ENCODE measurements around the gene HSP90AA1. TPM values are rescaled to one million over a fixed set of nuclear protein-coding genes. Genes with fewer than 3 reads are reported as not detected.

HSP90AA1 gene
- total RNA-seq, 1 experiment from 2014 or later: 1,216 TPM

DNA sequence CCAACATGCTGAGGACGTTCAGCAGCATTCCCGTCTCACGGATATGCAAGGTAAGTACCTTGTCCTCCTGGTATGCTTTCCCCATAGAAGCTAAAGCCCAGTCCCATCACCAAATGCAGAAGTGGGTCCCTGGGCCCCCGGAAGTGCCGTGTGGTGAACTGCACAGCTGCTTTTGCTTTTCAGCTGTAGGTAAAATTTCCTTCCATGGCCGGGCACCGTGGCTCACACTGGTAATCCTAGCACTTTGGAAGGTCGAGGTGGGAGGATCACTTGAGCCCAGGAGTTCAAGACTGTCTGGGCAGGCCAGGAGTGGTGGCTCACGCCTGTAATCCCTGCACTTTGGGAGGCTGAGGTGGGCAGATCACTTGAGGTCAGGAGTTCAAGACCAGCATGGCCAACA, 44.1 kb downstream of the HSP90AA1 start:
- no peak for DNase-seq (ENCODE audit: low read depth)

DNA sequence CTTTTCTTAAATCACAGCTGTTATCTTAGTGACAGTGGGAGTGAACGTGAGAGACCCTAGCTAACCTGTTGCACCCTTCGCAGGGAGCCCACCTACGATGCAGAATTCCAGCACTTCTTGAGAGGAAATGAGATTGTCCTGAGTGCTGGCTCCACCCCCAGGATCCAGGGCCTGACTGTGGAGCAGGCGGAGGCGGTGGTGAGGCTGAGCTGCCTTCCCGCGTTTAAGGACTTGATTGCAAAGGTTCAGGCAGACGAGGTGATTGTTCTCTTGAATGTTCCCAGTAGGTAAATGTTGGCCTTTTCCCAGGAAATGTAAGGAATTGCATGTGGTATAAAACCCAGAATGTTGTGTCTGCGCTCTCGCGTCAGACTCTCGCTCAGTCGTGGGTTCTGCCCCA, 46.7 kb downstream of the HSP90AA1 start:
- no peak for DNase-seq (ENCODE audit: low read depth)

- no peak for DNase-seq (ENCODE audit: low read depth)
Observed at GRCh38 chr14:102039157-102039556, 47.7 kb downstream of the HSP90AA1 start.

DNA sequence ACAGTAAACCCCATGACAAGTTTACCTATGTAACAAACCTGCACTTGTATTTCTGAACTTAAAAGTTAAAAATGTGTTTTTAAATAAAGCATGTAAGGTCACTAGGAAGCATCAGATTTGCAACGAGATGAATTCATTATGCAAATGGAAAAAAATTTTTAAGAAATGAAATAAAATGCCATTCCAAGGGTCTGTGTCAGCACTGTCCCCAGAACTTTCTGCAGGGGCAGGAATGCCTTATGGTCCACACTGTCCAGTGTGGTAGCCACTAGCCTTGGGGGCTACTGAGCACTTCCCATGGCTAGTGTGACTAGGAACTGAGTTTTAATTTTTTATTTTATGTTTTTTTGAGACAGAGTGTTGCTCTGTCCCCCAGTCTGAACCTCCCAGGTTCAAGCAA, 49.2 kb downstream of the HSP90AA1 start:
- DNase-seq (ENCODE audit: low read depth): no peak

GRCh38 chr14:102035914-102036313, 50.9 kb downstream of the HSP90AA1 start:
- no peak for DNase-seq (ENCODE audit: low read depth)

GRCh38 chr14:102034301-102034700, 52.5 kb downstream of the HSP90AA1 start:
- DNase-seq (ENCODE audit: low read depth): no peak

GRCh38 chr14:102033241-102033640, 53.6 kb downstream of the HSP90AA1 start:
- DNase-seq (ENCODE audit: low read depth): no peak

Other genes with a start within 250 kb of the HSP90AA1 start
- gene DYNC1H1, start 122.5 kb downstream of the HSP90AA1 start, total RNA-seq (2014; rRNA removed; shearing (Covaris generic)): 219 and 264 TPM in 2 replicates
- 10.2 and 12.2 TPM in 2 replicates for gene WDR20, start 52.9 kb upstream of the HSP90AA1 start, total RNA-seq (2014; rRNA removed; shearing (Covaris generic))
- gene MOK, start 218.1 kb upstream of the HSP90AA1 start, total RNA-seq (2014; rRNA removed; shearing (Covaris generic)): 86.9 and 97.0 TPM in 2 replicates
- gene ZNF839, start 232.7 kb upstream of the HSP90AA1 start, total RNA-seq (2014; rRNA removed; shearing (Covaris generic)): 8.5 and 14.9 TPM in 2 replicates

Data from Daoy (cell line).